GM10847 (cell line): ENCODE data around the gene CALY.

Experiments
- POLR2A ChIP-seq: IDR thresholded peaks from 2 replicates; pipeline ENCODE4 v1.6.1; 2011; ENCODE audit not compliant: insufficient read length; ENCODE audit errors: extremely low read depth

CALY gene

DNA sequence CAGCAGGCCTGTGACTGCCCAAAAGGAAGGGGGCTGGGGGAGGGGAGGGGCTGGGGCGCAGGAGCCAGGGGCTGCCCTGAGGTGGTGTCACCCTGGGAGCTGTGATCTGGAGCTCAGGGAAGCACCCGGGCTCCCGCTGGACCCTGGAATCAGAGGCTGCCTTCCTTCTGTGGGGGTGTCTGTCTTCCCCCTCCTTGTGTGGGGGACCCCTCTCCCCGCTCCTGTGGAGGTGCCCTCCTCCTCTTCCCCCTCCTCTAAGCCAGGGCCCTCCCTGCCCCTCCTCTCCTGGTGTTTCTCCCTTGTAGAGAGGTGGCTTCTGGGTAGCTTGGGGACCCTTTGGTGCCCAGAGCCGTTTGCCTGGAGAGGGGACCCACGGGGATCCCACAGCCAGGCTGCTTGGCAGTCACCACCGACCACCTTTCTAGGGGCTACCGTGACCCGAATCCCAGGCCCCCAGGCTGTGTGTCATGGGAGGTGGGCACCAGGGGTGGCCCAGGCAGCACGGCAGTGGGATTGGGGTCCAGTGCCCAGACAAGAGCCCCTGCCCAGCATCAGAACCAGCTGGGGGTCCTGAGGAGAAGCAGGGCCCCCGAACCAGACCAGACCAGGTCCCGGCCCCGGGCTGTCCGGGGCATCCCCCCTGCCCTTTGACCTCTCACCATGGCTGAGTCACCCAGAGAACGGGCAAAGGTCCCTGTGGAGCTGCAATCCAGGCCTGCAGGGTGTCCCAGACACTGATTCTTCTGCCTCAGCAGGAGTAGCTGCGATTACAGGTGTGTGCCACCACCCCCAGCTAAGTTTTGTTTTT lies 11.2 kb upstream of the CALY start:
- no peak for TF ChIP-seq POLR2A

- no peak for TF ChIP-seq POLR2A
Measured at GRCh38 chr10:133346413-133346812, 9.7 kb upstream of the CALY start.

GRCh38 chr10:133344236-133344635 lies 7.5 kb upstream of the CALY start:
- no peak for TF ChIP-seq POLR2A

DNA sequence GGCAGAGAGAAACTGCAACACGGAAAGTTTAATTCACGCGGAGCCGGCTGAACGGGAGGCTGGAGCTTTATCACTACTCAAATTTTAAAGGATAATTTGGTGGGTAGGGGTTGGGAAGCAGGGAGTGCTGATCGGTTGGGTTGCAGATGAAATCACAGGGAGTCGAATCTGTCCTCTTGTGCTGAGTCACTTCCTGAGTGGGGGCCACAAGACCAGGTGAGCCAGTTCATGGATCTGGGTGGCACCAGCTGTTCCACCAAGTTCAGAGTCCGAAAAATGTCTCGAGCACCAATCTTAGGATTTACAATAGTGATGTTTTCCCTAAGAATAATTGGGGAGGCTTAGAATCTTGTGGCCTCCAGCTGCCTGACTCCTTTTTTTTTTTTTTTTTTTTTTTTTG lies 6.9 kb upstream of the CALY start:
- no peak for TF ChIP-seq POLR2A

DNA sequence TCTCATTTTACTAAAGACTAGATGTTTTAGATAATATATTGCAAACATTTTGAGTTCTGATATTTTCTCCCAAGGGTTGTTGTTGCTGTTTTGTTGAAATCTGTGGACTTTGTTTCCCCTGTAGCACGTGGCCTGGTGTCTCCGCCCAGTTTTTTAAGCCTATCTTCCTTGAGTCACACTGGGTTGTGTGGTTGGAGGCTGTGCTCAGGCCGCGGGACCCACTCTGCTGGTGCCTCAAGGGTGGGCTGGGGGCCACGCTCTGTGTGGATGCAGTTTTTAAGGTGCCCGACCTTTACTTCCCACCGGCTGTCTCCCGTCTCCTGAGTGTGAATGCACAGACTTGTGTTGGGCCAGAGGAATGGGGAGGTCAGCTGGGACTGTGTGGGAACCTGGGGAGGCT lies 6.2 kb upstream of the CALY start:
- no peak for TF ChIP-seq POLR2A

DNA sequence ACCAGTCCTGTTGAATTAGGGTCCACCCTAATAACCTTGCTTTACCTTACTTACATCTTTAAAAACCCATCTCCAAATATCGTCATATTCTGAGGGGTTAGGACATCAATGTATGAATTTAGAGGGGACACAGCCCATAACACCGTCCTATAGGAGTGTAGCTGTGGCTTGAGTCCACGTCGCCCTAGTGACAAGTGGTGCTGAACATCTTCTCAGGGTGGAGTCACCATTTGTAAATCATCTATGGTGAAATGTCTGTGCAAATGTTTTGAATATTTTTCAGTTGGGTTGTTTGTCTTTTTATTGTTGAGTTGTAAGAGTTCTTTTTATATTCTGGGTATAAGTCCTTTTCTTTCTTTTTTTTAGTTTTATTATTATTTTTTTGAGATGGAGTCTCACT lies 5.3 kb upstream of the CALY start:
- no peak for TF ChIP-seq POLR2A

- TF ChIP-seq POLR2A, result no peak
Measured at GRCh38 chr10:133339708-133340380, 3.1 kb upstream of the CALY start.

DNA sequence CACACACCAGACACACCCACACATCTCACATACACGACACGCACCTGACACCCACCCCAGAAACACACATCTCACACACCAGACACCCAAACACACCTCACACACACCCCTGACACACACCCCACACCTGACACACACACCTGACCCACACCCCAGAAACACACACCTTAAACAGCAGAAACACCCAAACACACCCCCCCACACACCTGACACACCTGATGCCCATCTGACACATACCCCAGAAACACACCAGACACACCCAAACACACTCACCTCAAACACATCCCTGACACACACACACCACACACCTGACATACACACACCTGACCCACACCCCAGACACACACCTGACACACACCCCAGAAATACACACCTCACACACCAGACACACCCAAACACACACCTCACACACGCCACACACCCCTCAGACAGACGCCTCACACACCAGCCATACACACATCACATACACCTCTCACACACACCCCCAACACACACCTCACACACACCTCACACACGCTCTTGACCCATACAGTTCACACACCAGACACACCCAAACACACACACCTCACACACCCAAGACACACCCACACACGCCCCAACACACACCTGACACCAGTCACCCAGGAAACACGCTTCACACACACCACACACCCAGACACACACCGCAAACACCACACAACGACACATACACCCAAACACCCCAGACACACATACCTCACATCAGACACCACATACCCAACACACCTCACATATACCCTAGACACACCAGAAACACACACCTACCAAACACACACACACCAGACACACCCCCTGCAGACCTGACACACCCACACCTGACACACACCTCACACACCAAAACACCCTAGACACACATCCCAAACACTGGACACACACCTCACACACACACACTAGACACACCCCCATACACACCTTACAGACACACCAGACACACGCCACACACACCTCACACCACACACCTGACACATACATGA lies 1.7 kb upstream of the CALY start:
- TF ChIP-seq POLR2A, result no peak

DNA sequence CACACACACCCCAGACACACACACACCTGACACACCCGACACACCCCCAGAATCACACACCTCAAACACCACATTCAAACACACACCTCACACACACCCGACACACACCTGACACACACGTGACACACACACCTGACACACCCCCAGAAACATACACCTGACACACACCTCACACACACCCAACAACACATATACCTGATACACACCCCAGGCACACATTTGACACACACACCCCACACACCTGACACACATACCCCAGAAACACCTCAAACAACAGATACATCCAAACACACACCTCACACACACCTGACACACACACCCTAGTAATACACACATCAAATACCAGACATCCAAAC lies 652 bp upstream of the CALY start:
- no peak for TF ChIP-seq POLR2A

- TF ChIP-seq POLR2A, result no peak
Measured at GRCh38 chr10:133336118-133336576, 549 bp downstream of the CALY start.

DNA sequence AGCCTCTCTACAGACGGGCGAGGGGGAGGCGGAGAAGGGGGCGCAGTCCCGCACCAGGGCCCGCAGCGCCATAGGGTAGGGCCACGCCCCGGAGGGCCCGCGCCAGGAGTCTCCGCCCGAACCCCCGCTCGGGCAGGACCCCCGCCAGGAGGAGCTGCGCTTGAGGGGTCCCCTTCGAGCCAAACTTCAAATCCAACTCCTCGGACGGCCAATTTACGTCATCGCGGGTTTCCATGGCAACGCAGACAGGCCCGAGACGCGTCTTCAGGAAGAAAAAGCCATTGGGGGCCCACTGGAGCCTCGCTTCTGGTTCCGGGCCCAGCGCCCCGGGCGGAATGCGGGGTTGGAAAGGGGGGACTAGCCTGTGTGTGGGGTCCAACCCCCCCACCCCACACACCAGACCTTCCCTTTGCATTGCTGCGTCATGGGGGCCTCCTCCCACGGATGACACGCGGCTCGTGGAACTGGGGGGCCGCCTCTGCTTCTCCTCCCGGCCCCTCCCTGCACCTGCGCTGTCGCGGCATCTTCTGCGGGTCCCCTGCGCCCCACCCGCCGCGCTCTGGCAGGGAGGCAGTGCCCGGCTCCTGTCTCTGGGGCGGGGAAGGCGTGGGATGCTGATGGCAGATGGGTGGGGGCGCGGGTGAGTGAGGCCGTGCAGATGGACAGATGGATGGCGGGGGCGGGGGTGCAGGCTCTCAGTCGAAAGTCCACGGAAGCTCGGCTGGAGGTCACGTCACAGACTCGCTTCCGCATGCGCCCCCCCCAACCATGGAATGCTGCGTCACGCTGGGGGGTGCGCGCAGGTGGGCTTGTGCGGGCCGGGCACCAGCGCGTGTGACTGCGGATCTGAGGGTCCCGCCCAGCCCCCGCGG lies 1.2 kb downstream of the CALY start:
- TF ChIP-seq POLR2A, result no peak

DNA sequence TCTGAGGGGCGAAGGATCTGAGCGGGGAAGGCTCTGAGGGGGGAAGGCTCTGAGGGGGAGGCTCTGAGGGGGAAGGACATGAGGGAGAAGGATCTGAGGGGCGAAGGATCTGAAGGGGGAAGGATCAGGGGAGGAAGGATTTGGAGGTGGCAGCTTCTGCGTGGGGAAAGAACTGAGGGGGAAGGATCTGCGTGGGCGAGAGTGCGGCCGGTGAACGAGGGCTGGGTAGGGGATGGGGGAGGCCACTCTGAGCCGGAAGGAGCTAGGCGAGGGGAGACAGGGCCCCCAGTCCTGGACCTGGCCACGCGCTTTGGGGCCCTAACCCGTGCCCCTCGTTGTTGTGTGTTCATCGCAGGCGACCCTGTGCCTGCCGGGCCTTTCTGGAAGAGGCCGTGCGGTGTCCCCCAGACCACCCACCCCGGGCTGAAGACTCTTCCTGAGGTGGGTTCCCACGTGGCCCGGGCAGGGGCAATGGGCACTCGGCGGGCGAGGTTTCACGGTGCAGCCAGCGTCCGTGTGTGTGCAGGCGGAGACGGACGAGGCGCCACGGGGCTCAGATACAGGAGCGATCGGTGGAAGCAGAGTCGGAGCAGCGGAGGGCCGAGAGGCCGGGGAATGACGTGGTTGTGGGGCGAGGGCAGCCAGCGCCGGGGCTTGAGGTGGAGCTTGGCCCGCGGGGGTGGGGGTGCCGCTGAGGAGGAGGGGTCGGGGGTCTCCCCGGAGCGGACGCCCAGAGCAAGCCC lies 2.0 kb downstream of the CALY start:
- no peak for TF ChIP-seq POLR2A

GRCh38 chr10:133332936-133333699 lies 3.6 kb downstream of the CALY start:
- no peak for TF ChIP-seq POLR2A

DNA sequence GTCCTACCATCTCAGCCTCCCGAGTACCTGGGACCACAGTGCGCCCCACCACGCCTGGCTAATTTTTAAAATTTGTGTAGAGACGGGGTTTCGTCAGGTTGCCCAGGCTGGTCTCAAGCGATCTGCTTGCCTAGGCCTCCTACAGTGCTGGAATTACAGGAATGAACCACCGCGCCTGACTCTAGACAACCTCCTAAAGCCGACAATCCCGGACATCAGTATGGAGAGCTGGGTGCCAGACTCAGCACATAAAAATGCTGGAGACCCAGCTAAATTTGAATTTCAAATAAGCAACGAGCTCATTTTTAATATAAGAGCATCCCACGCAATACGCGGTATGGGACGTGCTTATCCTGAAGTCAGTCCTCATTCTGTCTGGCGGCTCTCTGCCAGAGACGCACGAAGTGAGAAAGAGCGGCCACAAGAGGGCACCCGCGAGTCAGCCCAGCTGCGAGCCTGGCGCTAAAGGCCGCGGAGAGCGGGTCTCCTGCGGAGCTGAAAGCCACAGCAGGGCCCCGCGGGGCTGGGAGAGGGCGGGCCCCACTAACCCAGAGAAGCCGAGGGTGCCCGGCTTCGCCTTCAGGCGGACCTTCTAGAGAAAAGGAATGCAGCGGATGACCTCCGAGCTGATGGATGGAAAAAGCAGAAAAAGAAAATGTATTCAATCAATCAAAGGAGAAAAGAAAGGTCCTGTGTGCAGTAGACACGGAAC lies 7.0 kb downstream of the CALY start:
- no peak for TF ChIP-seq POLR2A
